SH-SY5Y (cell line): ENCODE results near the gene TTC38.

Experiments used
- GATA2 ChIP-seq: IDR thresholded peaks from 2 replicates; pipeline ENCODE4 v1.6.1; 2011; ENCODE audit warnings: mild to moderate bottlenecking, low read depth, low read length
- GATA3 ChIP-seq: IDR thresholded peaks from 2 replicates; pipeline ENCODE4 v1.6.1; 2011; ENCODE audit warnings: low read depth, mild to moderate bottlenecking, low read length, moderate library complexity

Gene TTC38

GRCh38 chr22:46267431-46268279 is at the start of gene TTC38:
TSS of gene TTC38 (plus strand) at chr22:46268008. CDS start at chr22:46268040, 32 bp downstream.
- TF ChIP-seq GATA2, result no peak
- TF ChIP-seq GATA3, result no peak

DNA sequence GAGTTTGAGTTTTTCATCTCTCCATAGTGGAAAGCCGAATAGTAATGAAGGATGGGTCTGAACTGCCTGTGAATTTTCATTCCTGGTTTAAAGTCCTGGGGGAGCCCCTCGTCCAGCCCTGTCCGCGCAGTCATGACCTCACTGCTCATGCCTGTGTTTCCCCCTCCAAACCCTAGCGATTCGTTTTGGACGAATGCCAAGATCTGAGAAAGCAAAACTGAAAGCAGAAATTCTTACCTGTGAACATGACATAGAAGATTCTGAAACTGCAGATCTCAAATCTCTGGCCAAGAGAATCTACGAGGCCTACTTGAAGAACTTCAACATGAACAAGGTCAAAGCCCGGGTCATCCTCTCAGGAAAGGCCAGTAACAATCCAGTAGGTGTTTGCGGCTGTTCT is 48.2 kb upstream of the TTC38 start:
- TF ChIP-seq GATA3, result no peak
- TF ChIP-seq GATA2, result no peak

GRCh38 chr22:46220921-46221320 is 46.9 kb upstream of the TTC38 start:
- TF ChIP-seq GATA3, result no peak
- no peak for TF ChIP-seq GATA2

- TF ChIP-seq GATA2 (no peak), GATA3 (no peak)
Measured at GRCh38 chr22:46224044-46224897, 43.5 kb upstream of the TTC38 start.

DNA sequence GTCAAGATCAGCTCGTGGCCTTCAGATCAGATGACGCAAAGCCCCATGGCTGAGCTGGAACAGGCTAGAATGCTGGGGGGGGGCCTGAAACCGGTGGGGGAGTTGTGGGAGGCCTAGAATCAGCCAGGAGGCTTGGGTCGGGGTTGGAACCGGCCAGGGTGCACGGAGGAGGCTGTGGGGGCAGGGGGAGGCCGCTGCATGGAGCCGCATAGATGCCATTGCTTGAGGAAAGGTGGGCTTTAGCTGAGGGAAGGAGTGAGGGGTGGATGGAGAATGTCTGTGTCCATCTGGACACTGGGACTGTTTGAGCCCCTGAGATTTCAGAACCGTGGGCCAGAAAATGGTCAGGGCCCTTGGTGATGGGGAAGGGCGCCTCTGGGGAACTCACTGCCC is 42.9 kb upstream of the TTC38 start:
- TF ChIP-seq GATA3 (no peak), GATA2 (no peak)

GRCh38 chr22:46225631-46226030 is 42.2 kb upstream of the TTC38 start:
- TF ChIP-seq GATA3 (no peak), GATA2 (no peak)

DNA sequence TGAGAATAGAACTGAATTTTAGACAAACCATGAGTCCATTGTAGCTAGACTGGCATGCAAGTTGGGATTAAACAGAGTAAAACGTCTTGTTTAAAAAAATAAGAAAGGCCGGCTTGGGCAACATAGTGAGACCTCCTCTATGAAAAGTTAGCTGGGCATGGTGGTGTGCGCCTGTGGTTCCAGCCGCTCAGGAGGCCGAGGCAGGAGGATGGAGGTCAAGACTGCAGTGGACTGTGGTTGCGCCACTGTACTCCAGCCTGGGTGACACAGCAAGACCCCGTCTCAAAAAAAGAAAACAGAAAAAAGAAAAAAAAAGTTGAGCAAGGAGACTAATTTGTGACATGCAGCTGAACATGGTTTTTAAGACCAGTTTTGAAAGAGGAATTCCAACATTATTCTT is 41.2 kb upstream of the TTC38 start:
- no peak for TF ChIP-seq GATA2
- TF ChIP-seq GATA3, result no peak

DNA sequence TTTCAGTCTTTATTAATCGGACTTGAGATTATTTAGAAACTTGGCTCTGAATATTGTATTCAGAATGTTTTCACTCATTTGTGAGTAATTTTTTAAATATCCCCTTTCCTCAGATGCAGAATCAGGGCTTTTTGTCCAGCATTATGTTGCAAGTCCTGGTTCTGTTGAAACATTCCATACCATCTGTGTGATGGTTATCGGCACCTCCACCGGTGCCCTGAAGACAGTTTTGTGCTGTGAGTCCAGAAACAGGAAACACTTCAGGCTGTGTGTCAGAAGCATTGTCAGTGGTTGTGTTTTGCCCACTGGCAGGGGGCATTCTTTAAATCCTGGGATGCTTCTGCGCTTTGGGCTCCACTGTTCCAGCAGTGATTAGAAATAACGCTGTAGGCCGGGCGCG is 38.1 kb upstream of the TTC38 start:
- TF ChIP-seq GATA2, result peak; percentile 92
- TF ChIP-seq GATA3, result peak; percentile 73

DNA sequence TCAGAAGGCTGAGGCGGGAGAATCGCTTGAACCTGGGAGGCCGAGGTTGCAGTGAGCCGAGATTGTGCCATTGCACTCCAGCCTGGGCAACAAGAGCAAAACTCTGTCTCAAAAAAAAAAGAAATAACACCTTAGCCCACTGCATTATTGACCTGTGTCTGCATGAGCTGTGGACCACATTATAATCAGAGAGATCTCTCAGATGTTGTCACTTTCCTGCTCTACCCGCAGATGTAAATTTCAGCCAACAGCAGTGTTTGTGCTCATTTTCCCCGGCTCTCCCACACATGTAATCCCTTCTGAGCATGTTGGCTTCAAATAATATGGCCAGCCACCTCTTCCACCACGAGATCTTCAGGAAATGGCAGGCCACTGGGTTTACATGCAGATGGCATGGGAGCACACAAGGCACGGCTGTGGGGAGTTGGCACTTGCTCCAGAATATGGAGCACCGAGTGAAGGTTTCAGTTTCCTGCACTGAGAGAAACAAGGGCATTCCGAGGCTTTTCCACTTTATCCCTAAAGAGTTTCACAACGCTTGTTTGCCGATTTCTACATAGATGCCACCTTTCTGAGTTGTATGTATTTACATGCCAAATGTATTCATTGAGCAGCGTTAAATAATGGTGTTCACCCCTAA is 37.4 kb upstream of the TTC38 start:
- TF ChIP-seq GATA3, result no peak
- TF ChIP-seq GATA2, result no peak; the same call in 1 of the 2 replicates

- TF ChIP-seq GATA3, result no peak
- TF ChIP-seq GATA2, result no peak
Measured at GRCh38 chr22:46233231-46233630, 34.6 kb upstream of the TTC38 start.

- TF ChIP-seq GATA2 (no peak), GATA3 (no peak)
Measured at GRCh38 chr22:46234969-46235368, 32.8 kb upstream of the TTC38 start.

DNA sequence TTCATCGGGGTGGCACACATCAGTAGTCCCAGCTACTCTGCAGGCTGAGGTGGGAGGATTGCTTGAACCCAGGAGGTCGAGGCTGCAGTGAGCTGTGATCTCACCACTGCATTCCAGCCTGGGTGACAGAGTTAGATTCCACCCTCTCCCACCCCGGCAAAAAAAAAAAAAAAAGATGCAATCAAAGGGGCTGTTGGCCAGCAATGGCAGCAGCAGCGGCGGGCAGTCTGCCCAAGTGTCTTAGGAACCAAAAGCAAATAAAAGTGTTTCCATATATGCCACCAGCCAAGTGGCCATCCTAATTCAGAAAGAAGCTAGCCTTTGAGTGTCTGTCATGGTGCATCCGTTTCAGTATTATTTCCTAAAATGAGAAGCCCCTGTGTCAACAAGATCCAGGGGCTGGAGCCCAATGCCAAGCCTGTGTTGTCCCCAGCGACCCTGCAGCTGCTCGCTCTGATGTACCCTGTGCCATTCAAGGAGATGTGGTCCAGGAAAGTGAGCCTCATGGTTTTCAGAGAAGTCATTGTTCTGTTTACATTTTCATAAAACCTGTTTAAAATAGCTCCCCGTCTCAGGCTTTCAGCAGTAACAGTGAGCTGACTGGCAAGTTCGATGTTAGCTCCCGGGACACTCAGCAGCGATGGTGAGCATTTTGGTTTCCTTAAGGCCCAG is 30.2 kb upstream of the TTC38 start:
- TF ChIP-seq GATA2 (no peak), GATA3 (no peak)

GRCh38 chr22:46238541-46238940 is 29.3 kb upstream of the TTC38 start:
- no peak for TF ChIP-seq GATA2
- no peak for TF ChIP-seq GATA3

- TF ChIP-seq GATA2, result no peak
- no peak for TF ChIP-seq GATA3
Measured at GRCh38 chr22:46239261-46240048, 28.4 kb upstream of the TTC38 start.
